HUES64 (cell line): ENCODE data around the gene ITGAX.

Source experiments
- H3K27ac ChIP-seq: 2 replicates; pipeline ENCODE4 v1.7.0; 2013; ENCODE audit warnings: low read depth, low read length, inconsistent platforms
- H3K27me3 ChIP-seq: 2 replicates; pipeline ENCODE4 v1.6.1; 2013; ENCODE audit warnings: mild to moderate bottlenecking, low read length; ENCODE audit not compliant: insufficient read depth
- H3K36me3 ChIP-seq: 2 replicates; pipeline ENCODE4 v1.6.1; 2013; ENCODE audit warnings: mild to moderate bottlenecking, low read length; ENCODE audit not compliant: insufficient read depth
- H3K4me1 ChIP-seq: 2 replicates; pipeline ENCODE4 v1.6.1; 2013; ENCODE audit warnings: mild to moderate bottlenecking, low read length, moderate library complexity; ENCODE audit not compliant: insufficient read depth
- H3K4me3 ChIP-seq: 2 replicates; pipeline ENCODE4 v1.5.1; 2013; ENCODE audit warnings: mild to moderate bottlenecking, low read length, moderate library complexity
- H3K9ac ChIP-seq: 2 replicates; pipeline ENCODE4 v1.6.1; 2013; ENCODE audit warnings: mild to moderate bottlenecking, low read depth, low read length
- H3K9me3 ChIP-seq: 2 replicates; pipeline ENCODE4 v1.6.1; 2013; ENCODE audit warnings: low read depth, low read length; ENCODE audit not compliant: insufficient read depth
- WGBS: fragments of 150-250, 120-280 bp; methylation state at CpG from one replicate; pipeline ENCODE4 v1.1.7; 2013; ENCODE audit warnings: missing lambda C conversion rate; 5-methylcytosine and 5-hydroxymethylcytosine counted together

The ITGAX gene

GRCh38 chr16:31362476-31363405 lies 7.8 kb downstream of the ITGAX start:
- Histone ChIP-seq H3K27me3 (no peaks in the 10 kb centered on the region), H3K36me3 (no peaks in the 10 kb centered on the region), H3K27ac (no peak overlapping the region), H3K9ac (no peak overlapping the region), H3K9me3 (no peaks in the 10 kb centered on the region), H3K4me1 (no peaks in the 10 kb centered on the region), H3K4me3 (no peak overlapping the region)
- WGBS = 92% methylated on average over 26 of the region's 26 CpGs

DNA sequence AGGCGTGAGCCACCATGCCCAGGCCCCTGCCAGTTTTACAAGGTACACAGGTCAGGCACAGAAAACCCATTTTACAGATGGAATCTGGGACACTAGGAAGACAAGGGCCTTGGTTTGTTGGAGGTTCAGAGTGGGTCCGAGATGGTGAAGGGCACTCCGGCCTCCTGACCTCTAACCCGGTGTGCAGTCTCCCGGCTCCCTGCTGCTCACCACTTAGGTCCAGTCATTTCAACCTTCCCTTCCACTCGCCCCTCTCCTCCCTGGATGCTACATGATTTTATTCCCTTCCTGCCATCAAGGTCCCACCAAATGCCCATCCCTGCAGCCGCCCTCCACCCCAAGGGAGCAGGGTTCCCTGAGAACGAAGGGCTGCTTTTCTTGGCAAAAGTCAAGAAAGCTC lies 8.7 kb downstream of the ITGAX start:
- Histone ChIP-seq H3K4me3 (no peak overlapping the region), H3K27me3 (no peaks in the 10 kb centered on the region), H3K9ac (no peak overlapping the region), H3K27ac (no peak overlapping the region), H3K36me3 (no peaks in the 10 kb centered on the region), H3K9me3 (no peaks in the 10 kb centered on the region), H3K4me1 (no peaks in the 10 kb centered on the region)
- 94% methylated on average over 8 of the region's 8 CpGs for WGBS

DNA sequence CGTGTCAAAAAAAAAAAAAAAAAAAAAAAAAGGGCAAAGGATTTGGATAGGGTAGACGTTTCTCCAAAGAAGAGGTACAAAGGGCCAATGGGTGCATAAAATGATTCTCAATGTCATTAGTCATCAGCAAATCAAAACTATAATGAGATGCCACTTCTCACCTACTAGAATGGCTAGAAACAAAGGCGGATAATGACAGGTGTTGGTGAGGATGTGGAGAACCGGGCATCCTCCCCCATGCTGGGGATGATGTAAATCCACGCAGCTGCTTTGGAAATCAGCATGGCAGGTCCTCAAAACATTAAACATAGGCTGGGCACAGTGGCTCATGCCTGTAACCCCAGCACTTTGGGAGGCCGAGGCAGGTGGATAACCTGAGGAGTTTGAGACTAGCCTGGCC lies 9.4 kb downstream of the ITGAX start:
- no peak overlapping the region for H3K27ac ChIP-seq
- peaks cover 1% of the 10 kb centered on the region; the same call in 1 of the 2 replicates for H3K9me3 ChIP-seq
- WGBS = 96% methylated on average over 5 of the region's 6 CpGs
- H3K4me1 ChIP-seq = no peaks in the 10 kb centered on the region
- no peaks in the 10 kb centered on the region for H3K27me3 ChIP-seq
- no peaks in the 10 kb centered on the region for H3K36me3 ChIP-seq
- H3K9ac ChIP-seq = no peak overlapping the region
- no peak overlapping the region for H3K4me3 ChIP-seq

GRCh38 chr16:31365131-31365865 lies 10.3 kb downstream of the ITGAX start:
- Histone ChIP-seq H3K36me3 (no peaks in the 10 kb centered on the region), H3K9ac (no peak overlapping the region), H3K4me3 (no peak overlapping the region), H3K27me3 (no peaks in the 10 kb centered on the region), H3K27ac (no peak overlapping the region), H3K9me3 (peaks cover 2% of the 10 kb centered on the region; the same call in 1 of the 2 replicates), H3K4me1 (no peaks in the 10 kb centered on the region)
- WGBS = 91% methylated on average over 7 of the region's 7 CpGs

DNA sequence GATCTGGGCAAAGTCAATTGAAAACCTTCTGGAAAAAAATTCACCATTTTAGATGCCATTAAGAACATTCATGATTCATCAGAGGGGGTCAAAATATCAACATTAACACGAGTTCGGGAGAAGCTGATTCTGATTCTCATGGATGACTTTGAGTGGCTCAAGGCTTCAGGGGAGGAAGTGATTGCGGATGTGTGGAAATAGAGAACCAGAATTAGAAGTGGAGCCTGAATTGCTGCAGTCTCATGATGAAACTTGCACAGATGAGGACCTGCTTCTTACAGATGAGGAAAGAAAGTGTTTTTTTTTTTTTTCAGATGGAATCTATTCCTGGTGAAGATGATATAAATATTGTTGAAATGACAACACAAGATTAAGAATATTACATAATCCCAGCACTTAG lies 12.9 kb downstream of the ITGAX start:
- no peaks in the 10 kb centered on the region for H3K36me3 ChIP-seq
- H3K4me3 ChIP-seq = no peak overlapping the region
- no peak overlapping the region for H3K27ac ChIP-seq
- H3K9me3 ChIP-seq = peaks cover 2% of the 10 kb centered on the region; the same call in 1 of the 2 replicates
- H3K4me1 ChIP-seq = no peaks in the 10 kb centered on the region
- 96% methylated on average over 3 of the region's 3 CpGs for WGBS
- no peak overlapping the region for H3K9ac ChIP-seq
- no peaks in the 10 kb centered on the region for H3K27me3 ChIP-seq

- H3K9ac ChIP-seq = no peak overlapping the region
- no peaks in the 10 kb centered on the region for H3K4me1 ChIP-seq
- no peaks in the 10 kb centered on the region for H3K27me3 ChIP-seq
- no peak overlapping the region for H3K4me3 ChIP-seq
- peaks cover 2% of the 10 kb centered on the region; the same call in 1 of the 2 replicates for H3K9me3 ChIP-seq
- H3K27ac ChIP-seq = no peak overlapping the region
- 93% methylated on average over 12 of the region's 12 CpGs for WGBS
- H3K36me3 ChIP-seq = no peaks in the 10 kb centered on the region
Observed at GRCh38 chr16:31371008-31371407, 16.0 kb downstream of the ITGAX start.

GRCh38 chr16:31371619-31372484 lies 16.9 kb downstream of the ITGAX start:
- Histone ChIP-seq H3K9ac (no peak overlapping the region), H3K9me3 (peaks cover 2% of the 10 kb centered on the region; the same call in 1 of the 2 replicates), H3K36me3 (no peaks in the 10 kb centered on the region), H3K4me1 (no peaks in the 10 kb centered on the region), H3K27me3 (no peaks in the 10 kb centered on the region), H3K27ac (no peak overlapping the region), H3K4me3 (no peak overlapping the region)
- 92% methylated on average over 42 of the region's 42 CpGs for WGBS

GRCh38 chr16:31373235-31373634 lies 18.3 kb downstream of the ITGAX start:
- H3K36me3 ChIP-seq = no peaks in the 10 kb centered on the region
- H3K9me3 ChIP-seq = peaks cover 2% of the 10 kb centered on the region; the same call in 1 of the 2 replicates
- H3K27ac ChIP-seq = no peak overlapping the region
- no peaks in the 10 kb centered on the region for H3K4me1 ChIP-seq
- H3K4me3 ChIP-seq = no peak overlapping the region
- no peak overlapping the region for H3K9ac ChIP-seq
- no peaks in the 10 kb centered on the region for H3K27me3 ChIP-seq
- 92% methylated on average over 11 of the region's 14 CpGs for WGBS

DNA sequence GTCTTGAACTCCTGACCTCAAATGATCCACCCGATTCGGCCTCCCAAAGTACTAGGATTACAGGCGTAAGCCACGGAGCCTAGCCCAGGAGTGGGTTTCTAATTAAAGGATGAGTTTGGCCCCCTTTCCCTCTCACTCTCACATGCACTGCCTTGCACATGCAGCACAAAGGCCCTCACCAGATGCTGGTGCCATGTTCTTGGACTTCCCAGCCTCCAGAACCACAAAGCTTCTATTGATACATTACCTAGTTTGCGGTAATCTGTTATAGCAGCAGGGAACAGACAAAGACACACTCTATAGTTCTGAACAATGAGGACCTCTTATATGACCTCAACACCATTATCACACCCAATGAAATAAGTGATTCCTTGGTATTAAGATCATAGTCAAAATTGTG lies 20.3 kb downstream of the ITGAX start:
- Histone ChIP-seq H3K27ac (no peak overlapping the region), H3K36me3 (no peaks in the 10 kb centered on the region), H3K4me1 (no peaks in the 10 kb centered on the region), H3K27me3 (no peaks in the 10 kb centered on the region), H3K9me3 (no peaks in the 10 kb centered on the region), H3K4me3 (no peak overlapping the region), H3K9ac (no peak overlapping the region)
- 79% methylated on average over 5 of the region's 5 CpGs for WGBS

- Histone ChIP-seq H3K9me3 (no peaks in the 10 kb centered on the region), H3K36me3 (no peaks in the 10 kb centered on the region), H3K27me3 (no peaks in the 10 kb centered on the region), H3K4me3 (no peak overlapping the region), H3K9ac (no peak overlapping the region), H3K4me1 (no peaks in the 10 kb centered on the region), H3K27ac (no peak overlapping the region)
- 92% methylated on average over 8 of the region's 8 CpGs for WGBS
Observed at GRCh38 chr16:31376705-31377104, 21.7 kb downstream of the ITGAX start.
